Neural progenitor cell (in vitro differentiated cells): ENCODE data around the gene VAV2. TPM values are rescaled to one million over a fixed set of nuclear protein-coding genes. Genes with fewer than 3 reads are reported as not detected.

Experiments
- DNase-seq: peaks from one replicate; pipeline ENCODE4 v3.0.0-alpha.2; 2016; ENCODE audit warnings: low spot score
- H2AFZ ChIP-seq: fragments of 200-600 bp; sonication (generic); replicated peaks from 2 replicates; pipeline ENCODE4 v1.6.1; 2016; ENCODE audit warnings: antibody characterized with exemption
- H3F3A ChIP-seq: fragments of 200-600 bp; sonication (generic); 2 replicates; pipeline ENCODE4 v1.6.1; 2016; ENCODE audit warnings: antibody characterized with exemption, low read depth
- H3K27ac ChIP-seq: fragments of 200-600 bp; sonication (generic); 2 replicates; pipeline ENCODE4 v1.5.1; 2016; ENCODE audit warnings: mild to moderate bottlenecking
- H3K27me3 ChIP-seq: fragments of 200-600 bp; sonication (generic); 2 replicates; pipeline ENCODE4 v1.6.1; 2016; ENCODE audit warnings: mild to moderate bottlenecking, moderate library complexity
- H3K36me3 ChIP-seq: fragments of 200-600 bp; sonication (generic); 2 replicates; pipeline ENCODE4 v1.5.1; 2016
- H3K4me1 ChIP-seq: fragments of 200-600 bp; sonication (generic); 2 replicates; pipeline ENCODE4 v1.6.1; 2016; ENCODE audit warnings: mixed run types
- H3K4me2 ChIP-seq: fragments of 200-600 bp; sonication (generic); 2 replicates; pipeline ENCODE4 v1.6.1; 2016
- H3K4me3 ChIP-seq: fragments of 200-600 bp; sonication (generic); 2 replicates; pipeline ENCODE4 v1.5.1; 2016
- H3K79me2 ChIP-seq: fragments of 200-600 bp; sonication (generic); 2 replicates; pipeline ENCODE4 v1.6.1; 2016; ENCODE audit warnings: low read depth
- H3K9ac ChIP-seq: fragments of 200-600 bp; sonication (generic); 2 replicates; pipeline ENCODE4 v1.6.1; 2016
- H3K9me3 ChIP-seq: fragments of 200-600 bp; sonication (generic); 2 replicates; pipeline ENCODE4 v1.5.1; 2016; ENCODE audit warnings: low read depth
- H4K20me1 ChIP-seq: fragments of 200-600 bp; sonication (generic); 2 replicates; pipeline ENCODE4 v1.6.1; 2016; ENCODE audit warnings: low read depth
- H3K27ac Mint-ChIP-seq: 3 replicates; pipeline ENCODE4 v1.8.0; 2021; ENCODE audit warnings: mixed read lengths
- H3K27me3 Mint-ChIP-seq: 2 replicates; pipeline ENCODE4 v1.8.0; 2022; ENCODE audit warnings: low read depth, mild to moderate bottlenecking, inconsistent platforms, moderate library complexity, mixed read lengths; ENCODE audit not compliant: insufficient read depth
- H3K36me3 Mint-ChIP-seq: 3 replicates; pipeline ENCODE4 v1.8.0; 2021; ENCODE audit warnings: mixed read lengths
- H3K4me1 Mint-ChIP-seq: 3 replicates; pipeline ENCODE4 v1.8.0; 2021; ENCODE audit warnings: mixed read lengths
- H3K4me3 Mint-ChIP-seq: 3 replicates; pipeline ENCODE4 v1.8.0; 2021; ENCODE audit warnings: mild to moderate bottlenecking, moderate library complexity, mixed read lengths
- H3K9me3 Mint-ChIP-seq: 3 replicates; pipeline ENCODE4 v1.8.0; 2020; ENCODE audit warnings: mixed read lengths
- EZH2 ChIP-seq: fragments of 200-600 bp; sonication (generic); IDR thresholded peaks from 2 replicates; pipeline ENCODE4 v1.6.1; 2017; ENCODE audit warnings: antibody characterized with exemption, mild to moderate bottlenecking, moderate library complexity
- EZH2phosphoT487 ChIP-seq: fragments of 200-600 bp; sonication (generic); IDR thresholded peaks from 2 replicates; pipeline ENCODE4 v1.6.1; 2017; ENCODE audit warnings: antibody characterized with exemption
- total RNA-seq: library from RNA; depleted of rRNA; stranded (reverse); fragments of >200 nt; gene quantifications from 2 replicates; pipeline ENCODE4 v1.2.3, GENCODE V29; 2015; ENCODE audit warnings: low replicate concordance
- TF ChIP-seq, protein P1 (sequence below): fragments of 200-600 bp; sonication (generic); IDR thresholded peaks from 2 replicates; pipeline ENCODE4 v1.5.1; 2017; ENCODE audit warnings: antibody characterized with exemption, mild to moderate bottlenecking

VAV2 gene
- total RNA-seq, 1 donor from 2014 or later: 12.9 TPM

DNA sequence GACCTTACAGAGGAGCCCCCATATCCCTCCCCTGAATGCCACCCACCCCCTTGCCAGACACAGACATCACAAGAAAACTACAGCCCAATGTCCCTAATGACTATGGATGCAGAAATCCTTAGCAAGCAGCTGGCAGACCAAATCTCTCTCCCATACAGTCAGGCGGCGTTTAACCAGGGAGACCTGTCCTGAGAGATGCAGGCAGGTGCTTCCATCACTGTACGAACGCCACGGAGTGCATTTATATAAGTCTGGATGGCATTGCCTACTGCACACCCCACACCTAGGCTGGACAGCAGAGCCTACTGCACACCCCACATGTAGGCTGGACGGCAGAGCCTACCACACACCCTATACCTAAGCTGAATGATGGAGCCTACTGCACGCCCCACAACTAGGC is 219.5 kb downstream of the VAV2 start:
- TF ChIP-seq EZH2 (no peak), EZH2phosphoT487 (no peak)
- TF ChIP-seq, protein P1, sequence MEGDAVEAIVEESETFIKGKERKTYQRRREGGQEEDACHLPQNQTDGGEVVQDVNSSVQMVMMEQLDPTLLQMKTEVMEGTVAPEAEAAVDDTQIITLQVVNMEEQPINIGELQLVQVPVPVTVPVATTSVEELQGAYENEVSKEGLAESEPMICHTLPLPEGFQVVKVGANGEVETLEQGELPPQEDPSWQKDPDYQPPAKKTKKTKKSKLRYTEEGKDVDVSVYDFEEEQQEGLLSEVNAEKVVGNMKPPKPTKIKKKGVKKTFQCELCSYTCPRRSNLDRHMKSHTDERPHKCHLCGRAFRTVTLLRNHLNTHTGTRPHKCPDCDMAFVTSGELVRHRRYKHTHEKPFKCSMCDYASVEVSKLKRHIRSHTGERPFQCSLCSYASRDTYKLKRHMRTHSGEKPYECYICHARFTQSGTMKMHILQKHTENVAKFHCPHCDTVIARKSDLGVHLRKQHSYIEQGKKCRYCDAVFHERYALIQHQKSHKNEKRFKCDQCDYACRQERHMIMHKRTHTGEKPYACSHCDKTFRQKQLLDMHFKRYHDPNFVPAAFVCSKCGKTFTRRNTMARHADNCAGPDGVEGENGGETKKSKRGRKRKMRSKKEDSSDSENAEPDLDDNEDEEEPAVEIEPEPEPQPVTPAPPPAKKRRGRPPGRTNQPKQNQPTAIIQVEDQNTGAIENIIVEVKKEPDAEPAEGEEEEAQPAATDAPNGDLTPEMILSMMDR: no peak
- Histone ChIP-seq H4K20me1 (no peaks in the 10 kb centered on the region), H3K4me2 (no peak overlapping the region), H3K4me1 (no peaks in the 10 kb centered on the region), H3K4me3 (no peak overlapping the region), H2AFZ (no peak overlapping the region), H3K27ac (no peak overlapping the region), H3K9ac (no peak overlapping the region), H3F3A (no peaks in the 10 kb centered on the region), H3K9me3 (no peaks in the 10 kb centered on the region), H3K79me2 (no peaks in the 10 kb centered on the region), H3K36me3 (no peaks in the 10 kb centered on the region), H3K27me3 (no peaks in the 10 kb centered on the region)
- no peak for DNase-seq
- Mint-ChIP-seq H3K27ac (no peak overlapping the region), H3K4me3 (no peak overlapping the region), H3K27me3 (peaks cover 2% of the 10 kb centered on the region), H3K36me3 (peaks cover 22% of the 10 kb centered on the region), H3K9me3 (peaks cover 5% of the 10 kb centered on the region), H3K4me1 (no peaks in the 10 kb centered on the region)

DNA sequence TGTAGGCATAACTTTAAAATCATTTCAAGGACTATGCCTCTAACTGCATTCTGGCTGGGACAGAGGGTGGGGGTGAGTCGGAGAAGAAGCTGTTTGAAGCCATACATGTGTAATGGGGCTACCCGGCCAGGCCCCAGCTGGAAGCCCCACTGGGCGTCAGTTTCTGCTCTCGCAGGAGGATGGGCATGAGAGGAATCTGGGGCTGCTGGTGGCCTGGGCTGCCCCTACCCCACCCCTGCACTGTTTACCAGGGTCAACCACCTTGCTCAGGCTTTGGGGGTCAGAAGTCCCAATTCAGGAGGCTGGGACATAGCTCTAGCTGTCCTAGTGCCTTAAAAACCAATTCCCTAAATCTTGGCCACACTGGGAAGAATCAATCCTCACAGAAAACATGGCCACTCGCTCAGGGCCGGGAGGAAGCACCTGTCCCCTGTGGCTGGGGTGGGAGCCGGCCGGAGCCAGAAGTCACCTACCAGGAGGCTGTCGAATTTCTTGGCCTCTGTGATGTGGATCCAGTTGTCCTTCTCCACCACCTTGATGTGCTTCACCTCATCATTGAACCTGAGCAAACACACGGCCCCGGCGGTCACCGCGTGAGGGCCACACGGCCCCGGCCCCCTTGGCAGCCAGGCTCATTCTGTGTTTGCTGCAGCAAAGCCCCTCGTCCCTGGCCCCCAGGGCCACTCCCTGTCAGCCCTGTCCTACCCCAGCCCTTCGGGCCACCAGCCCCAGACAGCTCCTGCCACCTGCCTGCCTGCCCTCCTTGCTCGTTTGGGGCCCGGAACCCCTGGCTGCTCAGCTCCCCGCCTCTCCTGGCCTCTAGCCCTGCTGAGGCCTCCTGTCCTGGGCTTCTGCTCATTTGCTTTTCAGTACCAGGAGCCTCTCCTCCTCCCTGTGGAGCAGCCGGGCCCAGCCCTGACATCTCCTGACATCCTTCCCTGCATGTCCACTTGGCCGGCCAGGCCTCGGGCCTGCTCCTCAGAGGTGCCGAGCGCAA is 220.3 kb downstream of the VAV2 start:
- Histone ChIP-seq H3K79me2 (no peaks in the 10 kb centered on the region), H3K27ac (no peak overlapping the region), H2AFZ (no peak overlapping the region), H3K27me3 (no peaks in the 10 kb centered on the region), H4K20me1 (no peaks in the 10 kb centered on the region), H3F3A (no peaks in the 10 kb centered on the region), H3K9ac (no peak overlapping the region), H3K36me3 (peaks cover 8% of the 10 kb centered on the region), H3K4me2 (no peak overlapping the region), H3K4me1 (no peaks in the 10 kb centered on the region), H3K4me3 (no peak overlapping the region), H3K9me3 (no peaks in the 10 kb centered on the region)
- Mint-ChIP-seq H3K36me3 (peaks cover 30% of the 10 kb centered on the region), H3K27ac (peak overlapping the region; percentile 79), H3K4me1 (no peaks in the 10 kb centered on the region), H3K4me3 (no peak overlapping the region), H3K27me3 (peaks cover 2% of the 10 kb centered on the region), H3K9me3 (peaks cover 12% of the 10 kb centered on the region)
- no peak for TF ChIP-seq EZH2phosphoT487
- TF ChIP-seq, protein P1: no peak
- TF ChIP-seq EZH2: no peak
- DNase-seq: no peak

DNA sequence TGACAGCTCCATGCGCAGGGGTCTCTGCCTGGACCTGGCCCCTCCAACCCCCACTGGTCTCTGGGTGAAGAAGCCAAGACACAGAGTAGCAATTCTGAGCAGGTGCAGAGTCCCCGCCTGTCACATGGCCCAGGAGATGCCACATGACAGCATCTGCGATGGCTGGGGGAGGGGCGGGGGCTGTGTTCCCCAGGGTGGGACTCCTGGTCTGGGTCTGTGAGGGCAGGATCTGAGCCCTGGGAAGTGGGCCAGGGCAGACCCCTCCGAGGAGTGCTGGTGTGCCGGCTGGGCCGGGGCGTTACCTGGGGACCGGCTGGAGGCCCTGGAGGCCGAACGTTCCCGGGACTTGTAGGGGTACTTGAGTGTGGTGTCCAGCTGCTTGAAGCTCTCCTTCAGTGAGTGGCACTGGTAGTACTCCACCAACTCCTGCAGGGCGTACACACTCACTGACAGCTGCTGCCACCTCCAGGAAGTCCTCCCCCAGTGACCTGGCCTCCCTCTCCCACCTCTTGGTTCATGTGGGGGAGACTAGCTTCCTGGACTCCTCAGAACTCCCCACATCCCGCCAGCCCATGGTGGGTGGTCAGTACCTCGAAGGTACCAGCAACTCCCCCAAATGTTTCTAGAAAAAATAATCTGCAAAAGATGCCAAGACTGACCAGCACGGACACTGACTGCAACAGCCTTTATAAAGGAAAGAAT is 221.9 kb downstream of the VAV2 start:
- Histone ChIP-seq H3K79me2 (no peaks in the 10 kb centered on the region), H3K4me3 (no peak overlapping the region), H3K4me2 (no peak overlapping the region), H3K27ac (no peak overlapping the region), H4K20me1 (no peaks in the 10 kb centered on the region), H3K27me3 (no peaks in the 10 kb centered on the region), H2AFZ (no peak overlapping the region), H3K36me3 (peaks cover 9% of the 10 kb centered on the region), H3F3A (no peaks in the 10 kb centered on the region), H3K9me3 (no peaks in the 10 kb centered on the region), H3K4me1 (no peaks in the 10 kb centered on the region), H3K9ac (no peak overlapping the region)
- TF ChIP-seq, protein P1: no peak
- TF ChIP-seq EZH2 (no peak), EZH2phosphoT487 (no peak)
- no peaks in the 10 kb centered on the region for H3K4me1 Mint-ChIP-seq
- H3K36me3 Mint-ChIP-seq: peaks cover 44% of the 10 kb centered on the region
- H3K27me3 Mint-ChIP-seq: peaks cover 2% of the 10 kb centered on the region
- H3K4me3 Mint-ChIP-seq: no peak overlapping the region
- DNase-seq: no peak
- H3K9me3 Mint-ChIP-seq: peaks cover 14% of the 10 kb centered on the region
- no peak overlapping the region for H3K27ac Mint-ChIP-seq
